ENCODE measurements around the gene LCE3C.
"Not testable (repeated sequence)": the region's sequence is repeated elsewhere in the genome, so short reads cannot be mapped to it uniquely, and the experiment has no call there.

The LCE3C gene, protein sequence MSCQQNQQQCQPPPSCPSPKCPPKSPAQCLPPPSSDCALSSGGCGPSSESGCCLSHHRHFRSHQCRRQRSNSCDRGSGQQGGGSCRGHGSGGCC

DNA sequence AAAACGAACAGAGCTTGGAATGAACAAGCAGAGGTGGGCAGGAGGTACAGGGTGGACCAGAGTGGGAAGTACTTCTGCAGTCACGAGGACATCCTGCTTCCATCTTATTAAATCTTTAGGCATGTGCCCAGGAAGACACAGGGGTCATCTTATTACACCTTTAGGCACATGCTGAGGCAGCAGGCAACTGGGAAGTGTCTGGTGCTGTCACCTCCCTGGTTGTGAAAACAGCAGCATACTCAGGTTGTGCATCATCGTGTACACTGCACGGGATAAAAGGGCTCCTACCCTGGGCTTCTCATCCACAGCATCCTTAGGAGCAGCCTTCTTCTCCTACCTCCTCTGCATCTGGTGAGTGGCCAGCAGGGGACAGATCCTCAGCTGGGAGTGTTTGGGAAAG lies at the start of gene LCE3C:
Gene LCE3C, plus strand, starts transcription at position 301 of the 400 bp plus-strand sequence. CDS start 498 bp downstream, outside the sequence.
- no peaks in the 10 kb centered on the region for H3K4me1 ChIP-seq (ENCODE audit: insufficient read depth, low read length)
- H3K9ac ChIP-seq (ENCODE audit: low read depth, low read length) = no peak within 1 kb of the TSS
- H3K36me3 ChIP-seq (ENCODE audit: insufficient read depth, low read length) = no peaks in the 10 kb centered on the region
- H3K9me3 ChIP-seq (ENCODE audit: control insufficient read depth, insufficient read depth, low read length) = no peaks in the 10 kb centered on the region

DNA sequence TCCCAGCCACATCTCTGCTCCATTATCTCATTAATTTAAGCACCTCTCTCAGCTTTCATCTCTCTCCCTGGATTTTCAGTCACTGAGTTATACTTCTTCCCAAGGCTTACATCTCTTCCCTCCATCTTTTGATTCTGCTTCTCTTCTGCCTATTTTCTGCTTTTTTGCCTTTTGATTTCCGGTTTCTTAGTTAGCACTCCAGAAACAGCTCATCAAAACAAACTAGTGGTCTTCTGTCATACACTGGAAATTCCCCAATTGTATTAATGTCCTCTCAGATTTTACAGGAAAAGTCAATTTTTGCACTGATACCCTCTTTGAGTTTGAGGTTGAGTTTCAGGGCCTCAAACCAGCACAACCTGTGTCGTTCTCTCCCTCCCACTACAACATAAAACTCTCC lies 34.9 kb upstream of the LCE3C start:
- no peak overlapping the region for H3K9ac ChIP-seq (ENCODE audit: low read depth, low read length)
- H3K36me3 ChIP-seq (ENCODE audit: insufficient read depth, low read length) = no peaks in the 10 kb centered on the region
- no peaks in the 10 kb centered on the region for H3K4me1 ChIP-seq (ENCODE audit: insufficient read depth, low read length)
- H3K9me3 ChIP-seq (ENCODE audit: control insufficient read depth, insufficient read depth, low read length) = no peaks in the 10 kb centered on the region

DNA sequence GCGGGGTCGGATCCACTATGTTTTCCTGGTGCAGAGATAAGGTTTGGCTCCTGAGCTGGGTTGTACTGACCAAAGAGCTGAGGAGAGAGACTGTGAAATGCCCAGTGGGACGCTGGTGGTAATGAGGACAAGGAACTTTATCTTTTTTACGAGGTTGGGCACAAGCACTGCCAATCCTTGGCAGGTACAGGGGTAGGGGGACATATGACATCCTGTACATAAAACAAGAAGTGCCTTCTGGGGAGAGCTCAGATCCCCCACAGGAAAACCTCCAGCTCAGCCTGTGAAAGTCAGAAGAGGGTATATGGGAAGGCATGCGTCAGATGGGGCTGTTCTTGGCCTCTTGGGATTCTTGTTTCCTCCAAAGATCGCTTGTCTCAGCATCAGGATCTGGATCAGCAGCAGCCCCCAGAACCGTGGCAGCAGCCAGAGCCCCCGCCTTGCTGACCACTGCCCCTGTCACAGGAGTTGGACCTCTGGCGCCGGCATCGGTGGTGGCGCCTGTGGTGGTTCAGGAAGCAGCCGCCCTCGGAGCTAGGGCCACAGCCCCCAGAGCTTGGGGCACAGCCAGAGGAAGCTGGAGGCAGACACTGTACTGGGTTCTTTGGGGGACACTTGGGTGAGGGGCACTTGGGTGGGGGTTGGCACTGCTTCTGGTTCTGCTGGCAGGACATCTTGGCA lies 34.4 kb upstream of the LCE3C start:
- H3K9ac ChIP-seq (ENCODE audit: low read depth, low read length) = no peak overlapping the region
- H3K36me3 ChIP-seq (ENCODE audit: insufficient read depth, low read length) = no peaks in the 10 kb centered on the region
- H3K9me3 ChIP-seq (ENCODE audit: control insufficient read depth, insufficient read depth, low read length) = no peaks in the 10 kb centered on the region
- no peaks in the 10 kb centered on the region for H3K4me1 ChIP-seq (ENCODE audit: insufficient read depth, low read length)

DNA sequence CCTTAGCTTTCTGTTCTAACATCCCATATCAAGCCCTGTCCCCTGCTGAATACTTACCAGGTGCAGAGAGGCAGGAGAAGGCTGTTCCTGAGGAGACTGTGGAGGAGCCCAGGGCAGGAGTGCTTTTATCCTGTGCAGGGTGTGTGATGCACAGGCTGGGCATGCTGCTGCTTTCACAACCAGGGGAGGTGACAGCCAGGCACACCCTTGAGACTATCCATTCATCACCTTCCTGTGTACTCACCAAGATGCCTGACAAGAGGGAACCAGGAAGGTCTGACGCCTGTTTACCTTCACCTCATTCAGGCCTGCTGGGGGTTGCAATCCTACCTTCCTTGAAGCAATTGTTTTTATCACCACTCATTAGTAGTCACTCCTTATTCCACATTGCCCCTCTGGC lies 33.4 kb upstream of the LCE3C start, which contains the start of gene LCE3E:
Gene LCE3E, minus strand, starts transcription at position 100 of the 400 bp plus-strand sequence. CDS start 572 bp downstream, outside the sequence.
- Histone ChIP-seq H3K4me1 (ENCODE audit: insufficient read depth, low read length) (no peaks in the 10 kb centered on the region), H3K36me3 (ENCODE audit: insufficient read depth, low read length) (no peaks in the 10 kb centered on the region; the same call in 1 of the 2 replicates), H3K9ac (ENCODE audit: low read depth, low read length) (no peak within 1 kb of the TSS), H3K9me3 (ENCODE audit: control insufficient read depth, insufficient read depth, low read length) (no peaks in the 10 kb centered on the region; the same call in 1 of the 2 replicates)

DNA sequence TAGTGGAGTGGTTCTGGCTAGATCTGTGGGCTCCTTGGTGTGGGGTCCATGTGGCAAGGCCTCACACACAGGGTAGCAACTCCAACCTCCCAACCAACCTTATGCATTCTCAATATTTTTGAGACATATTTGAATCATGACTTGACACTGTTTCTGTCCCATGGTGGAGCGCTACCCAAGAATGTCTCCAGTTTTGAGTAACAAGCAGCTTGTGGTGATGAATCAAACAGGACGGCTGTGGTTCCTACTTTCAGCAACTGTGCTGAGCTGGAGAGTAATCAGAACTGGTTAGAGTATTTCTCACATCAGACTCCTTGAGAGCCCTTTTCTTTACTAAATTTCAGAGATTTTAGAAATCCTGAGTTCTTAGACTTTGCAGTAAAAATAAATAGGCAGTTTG lies 22.9 kb upstream of the LCE3C start:
- H3K36me3 ChIP-seq (ENCODE audit: insufficient read depth, low read length) = no peaks in the 10 kb centered on the region
- no peaks in the 10 kb centered on the region for H3K4me1 ChIP-seq (ENCODE audit: insufficient read depth, low read length)
- H3K9ac ChIP-seq (ENCODE audit: low read depth, low read length) = no peak overlapping the region
- no peaks in the 10 kb centered on the region for H3K9me3 ChIP-seq (ENCODE audit: control insufficient read depth, insufficient read depth, low read length)

DNA sequence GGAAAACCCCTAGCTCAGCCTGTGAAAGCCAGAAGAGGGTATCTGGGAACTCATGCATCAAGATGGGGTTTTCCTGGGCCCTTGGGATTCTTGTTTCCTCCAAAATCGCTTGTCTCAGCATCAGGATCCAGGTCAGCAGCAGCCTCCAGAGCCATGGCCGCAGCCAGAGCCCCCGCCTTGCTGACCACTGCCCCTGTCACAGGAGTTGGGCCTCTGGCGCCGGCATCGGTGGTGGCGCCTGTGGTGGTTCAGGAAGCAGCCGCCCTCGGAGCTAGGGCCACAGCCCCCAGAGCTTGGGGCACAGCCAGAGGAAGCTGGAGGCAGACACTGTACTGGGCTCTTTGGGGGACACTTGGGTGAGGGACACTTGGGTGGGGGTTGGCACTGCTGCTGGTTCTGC lies 20.5 kb upstream of the LCE3C start:
- H3K9ac ChIP-seq (ENCODE audit: low read depth, low read length); H3K9me3 ChIP-seq (ENCODE audit: control insufficient read depth, insufficient read depth, low read length); H3K36me3 ChIP-seq (ENCODE audit: insufficient read depth, low read length); H3K4me1 ChIP-seq (ENCODE audit: insufficient read depth, low read length): not testable (repeated sequence)

DNA sequence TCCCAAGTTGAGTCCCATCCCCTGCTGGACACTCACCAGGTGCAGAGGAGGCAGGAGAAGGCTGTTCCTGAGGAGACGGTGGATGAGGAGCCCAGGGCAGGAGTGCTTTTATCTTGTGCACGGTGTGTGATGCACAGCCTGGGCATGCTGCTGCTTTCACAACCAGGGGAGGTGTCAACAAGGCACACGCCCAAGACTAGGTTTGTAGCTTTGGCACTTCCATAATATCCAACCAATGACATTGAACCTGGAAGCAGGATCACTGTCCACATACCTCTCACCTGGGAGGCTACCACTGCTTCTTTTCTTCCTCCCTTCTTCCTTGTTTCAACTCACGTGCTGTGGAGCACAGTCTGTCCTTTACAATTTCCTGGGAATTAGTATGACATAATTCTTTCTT lies 19.6 kb upstream of the LCE3C start, which contains the start of gene LCE3D:
Gene LCE3D, minus strand, starts transcription at position 84 of the 400 bp plus-strand sequence. CDS start 580 bp downstream, outside the sequence.
- Histone ChIP-seq H3K36me3 (ENCODE audit: insufficient read depth, low read length) (no peaks in the 10 kb centered on the region), H3K9me3 (ENCODE audit: control insufficient read depth, insufficient read depth, low read length) (no peaks in the 10 kb centered on the region), H3K4me1 (ENCODE audit: insufficient read depth, low read length) (no peaks in the 10 kb centered on the region), H3K9ac (ENCODE audit: low read depth, low read length) (no peak within 1 kb of the TSS)

DNA sequence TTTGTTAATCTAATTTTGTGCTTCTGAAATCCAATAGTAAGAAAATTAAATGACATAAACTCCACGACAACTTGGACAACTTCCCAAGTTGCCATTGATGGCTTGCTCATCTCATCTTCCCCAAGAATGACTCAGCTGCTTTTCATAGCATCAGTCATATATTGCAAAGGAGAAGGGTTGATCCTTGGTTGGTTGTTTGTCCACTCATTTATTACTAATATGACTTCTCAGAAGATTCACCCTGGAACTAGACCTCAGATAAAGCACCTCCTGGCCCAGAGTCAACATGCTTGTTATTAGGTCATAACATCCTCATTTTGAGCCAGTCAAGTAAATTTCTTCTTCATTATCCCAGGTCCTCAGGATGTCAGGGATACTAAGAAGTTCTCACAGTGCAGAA lies 17.4 kb upstream of the LCE3C start:
- Histone ChIP-seq H3K4me1 (ENCODE audit: insufficient read depth, low read length) (no peaks in the 10 kb centered on the region), H3K36me3 (ENCODE audit: insufficient read depth, low read length) (no peaks in the 10 kb centered on the region), H3K9me3 (ENCODE audit: control insufficient read depth, insufficient read depth, low read length) (no peaks in the 10 kb centered on the region), H3K9ac (ENCODE audit: low read depth, low read length) (no peak overlapping the region)

DNA sequence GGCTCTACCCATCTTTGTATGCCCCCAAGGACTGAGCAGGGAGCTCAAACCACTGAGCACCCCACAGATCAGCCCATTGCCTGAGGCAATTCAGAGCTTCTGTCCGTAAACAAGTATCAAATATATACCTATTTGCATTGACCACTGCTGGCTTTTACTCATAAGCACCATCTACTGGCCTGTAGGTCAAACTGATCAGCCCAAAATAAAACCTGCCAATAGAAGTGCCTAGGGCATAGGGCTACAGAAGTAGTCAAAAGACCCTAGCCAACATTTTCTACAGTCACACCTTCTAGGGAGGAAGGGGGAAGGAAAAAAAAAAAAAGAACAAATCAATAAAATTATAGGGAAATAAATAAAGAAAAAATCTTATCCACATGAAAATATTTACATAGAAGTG lies 14.4 kb upstream of the LCE3C start:
- no peaks in the 10 kb centered on the region for H3K4me1 ChIP-seq (ENCODE audit: insufficient read depth, low read length)
- H3K36me3 ChIP-seq (ENCODE audit: insufficient read depth, low read length) = no peaks in the 10 kb centered on the region
- no peaks in the 10 kb centered on the region for H3K9me3 ChIP-seq (ENCODE audit: control insufficient read depth, insufficient read depth, low read length)
- H3K9ac ChIP-seq (ENCODE audit: low read depth, low read length) = no peak overlapping the region

DNA sequence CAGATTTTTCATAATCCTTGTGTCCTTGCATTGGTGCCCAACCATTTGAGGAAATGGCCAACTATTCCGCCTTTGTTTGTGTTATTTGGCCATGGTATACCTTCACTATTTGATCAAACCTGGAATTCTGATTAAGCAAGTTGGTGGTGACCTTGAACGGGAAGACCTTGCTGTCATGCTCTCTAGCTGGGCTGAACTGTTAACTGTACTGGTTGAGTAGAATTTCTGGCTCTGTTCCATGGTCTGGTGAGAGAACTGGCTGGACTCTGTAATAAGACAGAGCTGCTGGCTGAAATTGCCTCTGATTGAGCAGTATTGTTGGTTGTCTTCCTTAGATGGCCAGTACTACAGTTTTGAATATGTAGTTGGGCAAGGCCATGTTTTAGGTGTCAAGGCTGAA lies 3.0 kb upstream of the LCE3C start:
- Histone ChIP-seq H3K36me3 (ENCODE audit: insufficient read depth, low read length) (no peaks in the 10 kb centered on the region), H3K4me1 (ENCODE audit: insufficient read depth, low read length) (no peaks in the 10 kb centered on the region), H3K9ac (ENCODE audit: low read depth, low read length) (no peak overlapping the region), H3K9me3 (ENCODE audit: control insufficient read depth, insufficient read depth, low read length) (no peaks in the 10 kb centered on the region)

DNA sequence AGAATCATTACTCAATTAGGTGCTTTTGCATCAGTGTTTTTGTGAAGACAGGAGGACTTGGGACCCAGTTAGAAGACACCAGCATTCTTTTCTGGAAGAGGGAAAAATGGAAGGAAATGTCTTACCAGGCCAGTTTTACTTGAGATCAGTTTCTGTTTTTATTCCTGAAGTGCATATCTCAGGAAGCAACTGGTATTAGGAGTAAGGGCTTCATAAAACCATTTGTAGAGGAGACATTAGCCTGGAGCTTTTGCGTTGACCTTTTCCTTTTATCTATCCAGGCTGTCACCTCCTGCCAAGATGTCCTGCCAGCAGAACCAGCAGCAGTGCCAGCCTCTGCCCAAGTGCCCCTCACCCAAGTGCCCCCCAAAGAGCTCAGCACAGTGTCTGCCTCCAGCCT lies 13.5 kb downstream of the LCE3C start, which contains the start of gene LCE3B:
Gene LCE3B, plus strand, starts transcription at position 301 of the 400 bp plus-strand sequence. Its CDS starts 0 bp downstream, at position 301.
- Histone ChIP-seq H3K4me1 (ENCODE audit: insufficient read depth, low read length) (no peaks in the 10 kb centered on the region), H3K9ac (ENCODE audit: low read depth, low read length) (no peak within 1 kb of the TSS), H3K36me3 (ENCODE audit: insufficient read depth, low read length) (no peaks in the 10 kb centered on the region), H3K9me3 (ENCODE audit: control insufficient read depth, insufficient read depth, low read length) (0 out of 2 replicates have a peak, but pooled peaks cover under 1% of the 10 kb centered on the region)

DNA sequence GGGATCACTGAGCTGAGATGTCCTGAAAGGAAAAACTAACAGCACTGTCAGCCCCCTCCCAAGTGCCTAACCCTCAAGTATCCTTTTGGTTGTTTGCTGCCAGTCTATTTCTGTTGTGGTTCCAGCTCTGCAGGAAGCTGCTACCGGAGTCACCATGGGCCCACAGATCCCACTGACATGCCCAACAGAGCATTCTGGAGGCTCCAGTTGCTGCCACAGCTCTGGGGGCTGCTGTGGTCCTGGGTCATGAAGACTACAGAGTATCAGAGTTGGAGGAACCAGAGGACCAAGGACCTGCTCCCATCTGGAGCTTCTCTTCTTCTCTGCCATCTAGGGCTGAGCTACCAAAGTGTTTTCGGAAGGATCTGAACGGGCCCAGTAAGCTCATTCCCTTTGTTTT lies 22.0 kb downstream of the LCE3C start:
- Histone ChIP-seq H3K9ac (ENCODE audit: low read depth, low read length) (no peak overlapping the region), H3K36me3 (ENCODE audit: insufficient read depth, low read length) (no peaks in the 10 kb centered on the region), H3K9me3 (ENCODE audit: control insufficient read depth, insufficient read depth, low read length) (peaks cover 7% of the 10 kb centered on the region), H3K4me1 (ENCODE audit: insufficient read depth, low read length) (peaks cover 5% of the 10 kb centered on the region; the same call in 1 of the 2 replicates)

DNA sequence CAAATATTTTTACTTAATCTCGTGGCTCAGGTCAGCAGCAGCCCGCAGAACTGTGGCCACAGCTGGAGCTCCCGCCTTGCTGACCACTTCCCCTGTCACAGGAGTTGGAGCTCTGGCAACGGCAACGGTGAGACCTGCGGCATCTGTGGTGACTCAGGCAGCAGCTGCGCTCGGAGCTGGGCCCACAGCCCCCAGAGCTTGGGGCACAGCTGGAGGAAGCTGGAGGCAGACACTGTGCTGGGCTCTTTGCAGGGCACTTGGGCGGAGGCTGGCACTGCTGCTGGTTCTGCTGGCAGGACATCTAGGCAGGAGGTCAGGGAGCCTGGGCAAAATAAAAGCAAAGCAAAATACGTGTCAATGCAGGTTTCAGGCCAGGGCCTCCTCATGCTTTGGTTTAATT lies 22.8 kb downstream of the LCE3C start, which contains the start of gene LCE3A:
Gene LCE3A, minus strand, starts transcription at position 301 of the 400 bp plus-strand sequence. Its CDS starts 0 bp downstream, at position 301.
- peaks cover 7% of the 10 kb centered on the region for H3K9me3 ChIP-seq (ENCODE audit: control insufficient read depth, insufficient read depth, low read length)
- peak within 1 kb of the TSS; percentile 17; the same call in 1 of the 2 replicates for H3K9ac ChIP-seq (ENCODE audit: low read depth, low read length)
- no peaks in the 10 kb centered on the region for H3K36me3 ChIP-seq (ENCODE audit: insufficient read depth, low read length)
- H3K4me1 ChIP-seq (ENCODE audit: insufficient read depth, low read length) = peaks cover 5% of the 10 kb centered on the region; the same call in 1 of the 2 replicates

DNA sequence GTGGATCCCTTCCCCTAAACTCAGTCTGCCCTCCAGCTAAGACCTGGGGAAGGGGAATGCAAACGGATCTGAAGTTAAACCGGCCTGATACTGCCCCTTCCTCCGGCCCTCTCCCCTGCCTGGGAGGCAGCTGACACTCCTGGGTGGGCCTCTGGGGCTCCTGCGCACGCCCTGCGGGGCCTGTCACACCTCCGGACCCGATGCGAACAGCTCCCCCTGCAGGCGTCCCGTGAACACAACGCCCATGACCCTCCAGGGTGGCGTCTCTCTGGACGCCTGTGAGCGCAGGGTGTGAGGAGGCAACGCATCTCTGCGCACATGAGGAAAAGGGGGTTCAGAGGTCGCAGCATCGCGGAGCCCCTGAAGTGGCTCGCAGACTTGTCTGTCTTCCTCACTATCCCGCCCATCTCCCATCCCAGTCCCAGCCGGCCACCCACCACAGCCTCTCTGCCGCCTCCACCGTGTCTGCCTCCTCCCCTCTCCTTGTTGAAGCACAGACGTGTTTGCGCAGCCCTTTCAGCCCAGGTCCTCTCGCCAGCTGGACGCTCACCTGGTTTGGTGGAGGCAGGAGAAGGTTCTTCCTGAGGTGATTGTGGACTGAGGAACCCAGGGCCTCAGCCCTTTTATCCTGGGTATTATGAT lies 23.3 kb downstream of the LCE3C start:
- Histone ChIP-seq H3K4me1 (ENCODE audit: insufficient read depth, low read length) (peaks cover 5% of the 10 kb centered on the region; the same call in 1 of the 2 replicates), H3K9ac (ENCODE audit: low read depth, low read length) (peak overlapping the region; percentile 17; the same call in 1 of the 2 replicates), H3K9me3 (ENCODE audit: control insufficient read depth, insufficient read depth, low read length) (peaks cover 7% of the 10 kb centered on the region), H3K36me3 (ENCODE audit: insufficient read depth, low read length) (no peaks in the 10 kb centered on the region)
